HAP-1 (cell line): ENCODE results near the gene ASB1.
A peak's percentile ranks its signal among the peaks of the same experiment; 100 is the strongest.

Source experiments
- DNase-seq, 2 experiments: peaks; one replicate each; pipeline ENCODE4 v3.0.0-alpha.2; 2016 to 2020; ENCODE audit warnings: low spot score in 2 of 2
- H3K27me3 ChIP-seq: fragments of 250-450 bp; sonication (Bioruptor Pico); 2 replicates; pipeline ENCODE4 v1.5.1; 2020; ENCODE audit warnings: low read depth, mild to moderate bottlenecking, moderate library complexity
- H3K36me3 ChIP-seq: fragments of 250-450 bp; sonication (Bioruptor Pico); replicated peaks from 2 replicates; pipeline ENCODE4 v1.5.1; 2020; ENCODE audit warnings: mild to moderate bottlenecking
- H3K4me1 ChIP-seq: fragments of 250-450 bp; sonication (Bioruptor Pico); 2 replicates; pipeline ENCODE4 v1.5.1; 2020; ENCODE audit warnings: mild to moderate bottlenecking
- H3K4me3 ChIP-seq: fragments of 250-450 bp; sonication (Bioruptor Pico); 2 replicates; pipeline ENCODE4 v1.5.1; 2020; ENCODE audit warnings: mild to moderate bottlenecking, moderate library complexity
- H3K9me3 ChIP-seq: fragments of 250-450 bp; sonication (Bioruptor Pico); 2 replicates; pipeline ENCODE4 v1.5.1; 2020; ENCODE audit warnings: mild to moderate bottlenecking, moderate library complexity
- in situ Hi-C: fragments of 300-500 bp; cut with MboI; formaldehyde crosslinking; loops from 3 replicates; pipeline ENCODE4 v1.14.3; 2020; ENCODE audit warnings: low sequenced_read_pairs, inconsistent platforms, mixed read lengths

The ASB1 gene

DNA sequence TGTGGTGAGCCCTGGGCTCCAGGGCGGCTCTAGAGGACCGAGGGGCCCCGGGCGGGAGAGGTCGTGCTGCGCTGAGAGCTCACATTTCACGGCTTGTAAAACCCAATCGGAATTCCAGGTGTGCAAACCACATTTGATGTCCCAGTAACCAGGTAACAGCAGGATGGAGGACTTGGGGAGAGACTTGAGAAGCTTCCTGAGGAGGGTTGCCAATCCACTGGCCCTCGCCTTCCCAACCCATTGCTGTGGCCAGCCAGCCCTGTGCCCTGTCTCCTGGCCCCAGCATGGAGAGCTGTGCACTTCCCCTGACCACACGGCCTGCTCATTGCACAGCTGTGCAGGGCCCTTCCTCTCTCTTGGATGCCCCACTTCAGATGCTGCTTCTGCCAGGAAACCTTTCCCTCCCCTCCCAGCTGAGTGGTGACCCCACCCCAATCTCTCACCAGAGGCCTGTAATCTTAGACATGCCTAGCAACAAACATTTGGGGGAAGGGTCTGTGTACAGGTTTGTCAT, 39.6 kb downstream of the ASB1 start:
- no peaks in the 10 kb centered on the region for H3K4me1 ChIP-seq
- DNase-seq: no peak
- H3K36me3 ChIP-seq: no peaks in the 10 kb centered on the region
- H3K9me3 ChIP-seq: no peaks in the 10 kb centered on the region
- in situ Hi-C loops: no loop called here
- no peaks in the 10 kb centered on the region for H3K27me3 ChIP-seq
- no peak overlapping the region for H3K4me3 ChIP-seq

DNA sequence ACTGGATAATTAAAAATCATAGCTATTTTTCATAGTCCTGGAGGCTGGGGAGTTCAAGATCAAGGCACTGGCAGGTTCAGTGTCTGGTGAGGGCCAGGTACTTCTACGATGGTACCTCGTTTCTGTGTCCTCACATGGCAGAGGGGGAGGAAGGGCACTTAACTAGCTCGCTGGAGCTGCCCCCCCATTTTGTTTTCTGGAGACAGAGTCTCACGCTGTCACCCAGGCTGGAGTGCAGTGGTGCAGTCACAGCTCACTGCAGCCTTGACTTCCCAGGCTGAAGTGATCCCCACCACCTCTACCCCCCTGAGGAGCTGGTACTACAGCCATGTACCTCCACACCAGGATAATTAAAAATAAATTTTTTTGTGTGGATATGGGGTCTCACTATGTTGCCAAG, 40.3 kb downstream of the ASB1 start:
- H3K4me1 ChIP-seq: no peaks in the 10 kb centered on the region
- no peaks in the 10 kb centered on the region for H3K36me3 ChIP-seq
- no peak for DNase-seq
- no peaks in the 10 kb centered on the region for H3K9me3 ChIP-seq
- no peaks in the 10 kb centered on the region for H3K27me3 ChIP-seq
- H3K4me3 ChIP-seq: no peak overlapping the region
- in situ Hi-C loops: no loop called here

DNA sequence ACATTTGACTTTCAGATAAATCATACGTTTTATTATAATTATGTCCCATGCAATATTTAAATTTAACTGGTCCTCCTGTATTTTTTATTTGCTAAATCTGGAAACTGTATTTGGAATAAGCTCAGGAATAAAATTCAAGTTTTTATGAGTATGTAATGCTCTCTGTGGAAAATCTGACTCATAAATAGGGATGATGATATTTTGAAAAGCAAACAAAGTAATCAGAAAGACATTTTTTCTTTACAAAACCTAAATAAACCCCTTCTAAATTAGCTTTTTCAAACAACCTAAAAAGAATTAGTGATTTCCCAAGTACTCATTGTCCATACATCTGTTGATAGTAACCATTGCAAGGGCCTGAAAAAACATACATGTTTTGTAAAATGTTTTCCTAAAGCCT, 41.1 kb downstream of the ASB1 start:
- Histone ChIP-seq H3K9me3 (no peaks in the 10 kb centered on the region), H3K4me1 (no peaks in the 10 kb centered on the region), H3K27me3 (no peaks in the 10 kb centered on the region), H3K4me3 (no peak overlapping the region), H3K36me3 (no peaks in the 10 kb centered on the region)
- in situ Hi-C loops: no loop called here
- no peak for DNase-seq

DNA sequence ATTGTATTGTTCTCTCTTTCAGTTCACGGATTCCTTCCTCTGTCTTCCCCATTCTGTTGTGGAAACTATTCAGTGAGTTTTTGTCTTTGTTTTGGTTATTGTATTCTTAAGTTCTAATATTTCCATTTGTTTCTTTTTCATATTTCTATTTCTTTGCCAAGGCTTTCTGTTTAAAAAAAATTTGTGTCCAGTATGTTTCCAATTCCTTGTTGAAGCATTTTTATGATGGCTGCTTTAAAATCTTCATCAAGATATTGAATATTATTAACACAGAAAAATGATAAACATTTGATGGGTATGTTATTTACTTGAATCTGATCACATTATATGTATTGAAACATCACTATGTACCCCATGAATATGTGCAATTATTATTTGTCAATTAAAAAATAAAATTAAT, 42.4 kb downstream of the ASB1 start:
- Histone ChIP-seq H3K4me3 (no peak overlapping the region), H3K9me3 (no peaks in the 10 kb centered on the region), H3K36me3 (no peaks in the 10 kb centered on the region), H3K27me3 (no peaks in the 10 kb centered on the region), H3K4me1 (no peaks in the 10 kb centered on the region)
- no peak for DNase-seq
- in situ Hi-C loops: no loop called here

DNA sequence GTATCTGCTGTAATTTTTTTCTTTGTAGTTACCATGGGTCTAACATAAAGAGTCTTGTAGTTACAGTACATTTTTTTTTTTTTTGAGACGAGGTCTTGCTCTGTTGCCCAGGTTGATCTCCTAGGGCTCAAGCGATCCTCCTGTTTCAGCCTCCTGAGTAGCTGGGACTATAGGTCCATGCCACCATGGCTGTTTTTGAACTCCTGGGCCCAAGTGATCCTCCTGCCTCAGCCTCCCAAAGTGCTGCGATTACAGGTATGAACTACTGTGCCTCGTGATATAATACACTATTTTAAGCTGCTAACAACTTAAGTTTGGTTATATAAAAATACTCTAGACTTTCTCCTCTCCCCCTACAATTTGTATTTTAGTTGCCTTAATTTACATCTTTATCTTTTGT, 46.3 kb downstream of the ASB1 start:
- Histone ChIP-seq H3K4me3 (no peak overlapping the region), H3K36me3 (no peaks in the 10 kb centered on the region), H3K9me3 (no peaks in the 10 kb centered on the region), H3K4me1 (peaks cover 10% of the 10 kb centered on the region), H3K27me3 (no peaks in the 10 kb centered on the region)
- in situ Hi-C loops: no loop called here
- DNase-seq: no peak

DNA sequence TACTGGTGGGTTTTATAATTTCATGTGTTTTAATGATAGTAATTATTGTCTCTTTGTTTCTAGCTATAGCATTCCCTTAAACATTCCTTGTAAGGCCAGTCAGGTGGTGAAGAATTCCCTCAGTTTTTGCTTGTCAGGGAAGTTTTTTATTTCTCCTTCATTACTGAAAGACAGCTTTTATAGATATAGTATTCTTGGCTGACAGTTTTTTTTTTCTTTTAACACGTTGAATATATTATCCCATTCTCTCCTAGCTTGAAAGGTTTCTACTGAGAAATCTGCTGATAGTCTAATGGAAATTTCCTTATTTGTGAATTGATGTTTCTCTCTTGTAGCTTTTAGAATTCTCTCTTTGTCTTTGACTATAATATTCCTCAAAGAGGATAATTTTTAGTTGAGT, 46.8 kb downstream of the ASB1 start:
- H3K4me1 ChIP-seq: peaks cover 10% of the 10 kb centered on the region
- in situ Hi-C loops: no loop called here
- no peaks in the 10 kb centered on the region for H3K27me3 ChIP-seq
- no peak overlapping the region for H3K4me3 ChIP-seq
- no peaks in the 10 kb centered on the region for H3K9me3 ChIP-seq
- no peak for DNase-seq
- no peaks in the 10 kb centered on the region for H3K36me3 ChIP-seq

DNA sequence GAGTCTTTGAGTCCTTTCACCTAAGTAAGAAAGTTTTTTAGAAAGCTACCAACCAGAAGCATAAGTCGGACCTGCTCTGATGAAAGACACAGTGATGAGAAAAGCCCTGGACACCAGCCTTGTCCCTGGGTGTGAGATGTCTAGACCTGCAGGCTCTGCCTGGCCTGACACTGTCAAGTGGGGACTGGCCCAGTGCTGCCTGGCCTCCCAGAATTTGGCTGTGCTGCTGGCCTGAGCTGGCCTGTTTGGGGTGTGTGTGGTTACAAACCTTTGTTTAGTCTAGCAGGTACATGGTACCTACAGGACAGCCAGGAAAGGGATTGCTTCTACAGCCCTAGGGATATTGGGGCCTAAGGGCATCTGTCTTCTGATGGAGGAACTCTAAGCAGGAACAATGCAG, 48.3 kb downstream of the ASB1 start:
- no peak overlapping the region for H3K4me3 ChIP-seq
- H3K9me3 ChIP-seq: no peaks in the 10 kb centered on the region; the same call in 1 of the 2 replicates
- no peaks in the 10 kb centered on the region for H3K36me3 ChIP-seq
- peaks cover 10% of the 10 kb centered on the region for H3K4me1 ChIP-seq
- no peaks in the 10 kb centered on the region for H3K27me3 ChIP-seq
- DNase-seq: no peak
- in situ Hi-C loops: no loop called here

DNA sequence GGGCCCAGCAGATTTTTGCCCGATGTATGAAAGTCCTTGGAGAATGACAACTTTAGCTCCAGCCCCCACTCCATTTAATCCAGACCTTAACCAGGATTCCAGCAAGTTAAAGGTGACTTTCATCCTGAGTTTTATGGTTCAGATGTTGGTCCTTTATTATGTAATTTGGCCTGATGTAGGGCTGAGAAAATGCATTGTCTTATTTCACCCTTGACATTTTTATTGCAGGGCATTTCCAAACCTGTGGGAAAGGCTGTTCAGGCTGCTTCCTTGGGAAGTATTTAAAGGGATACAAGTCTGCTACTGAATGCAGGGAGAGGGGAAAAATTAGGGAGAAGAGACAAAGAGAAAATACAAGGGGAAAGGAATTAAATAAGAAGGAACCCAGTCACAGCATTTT, 48.8 kb downstream of the ASB1 start:
- H3K9me3 ChIP-seq: no peaks in the 10 kb centered on the region; the same call in 1 of the 2 replicates
- in situ Hi-C loops: no loop called here
- no peaks in the 10 kb centered on the region for H3K36me3 ChIP-seq
- H3K27me3 ChIP-seq: no peaks in the 10 kb centered on the region
- DNase-seq: peak; percentile 44 to 82
- no peak overlapping the region for H3K4me3 ChIP-seq
- H3K4me1 ChIP-seq: peaks cover 10% of the 10 kb centered on the region

DNA sequence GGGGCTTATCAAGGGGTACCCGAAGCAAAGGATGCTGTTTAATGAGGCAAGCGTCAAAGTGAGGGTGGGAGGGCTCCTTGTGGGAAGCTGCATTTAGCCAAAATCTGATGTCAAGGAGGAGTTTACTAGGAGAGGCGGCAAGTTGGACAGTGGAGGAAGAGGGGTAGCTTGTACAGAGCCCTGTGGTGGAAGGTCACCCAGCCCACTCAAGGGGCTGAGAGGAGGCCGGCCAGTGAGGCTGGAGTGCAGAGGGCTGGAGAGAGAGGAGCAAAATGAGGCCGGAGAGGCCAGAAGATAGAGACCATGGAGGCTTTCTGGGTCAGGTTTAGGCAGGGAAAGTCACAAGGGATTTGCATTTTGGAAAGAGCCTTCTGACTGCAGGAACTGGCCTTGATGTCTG, 49.5 kb downstream of the ASB1 start:
- Histone ChIP-seq H3K27me3 (no peaks in the 10 kb centered on the region), H3K4me1 (peaks cover 10% of the 10 kb centered on the region), H3K4me3 (no peak overlapping the region), H3K9me3 (no peaks in the 10 kb centered on the region; the same call in 1 of the 2 replicates), H3K36me3 (no peaks in the 10 kb centered on the region)
- no peak for DNase-seq
- in situ Hi-C loops: no loop called here

DNA sequence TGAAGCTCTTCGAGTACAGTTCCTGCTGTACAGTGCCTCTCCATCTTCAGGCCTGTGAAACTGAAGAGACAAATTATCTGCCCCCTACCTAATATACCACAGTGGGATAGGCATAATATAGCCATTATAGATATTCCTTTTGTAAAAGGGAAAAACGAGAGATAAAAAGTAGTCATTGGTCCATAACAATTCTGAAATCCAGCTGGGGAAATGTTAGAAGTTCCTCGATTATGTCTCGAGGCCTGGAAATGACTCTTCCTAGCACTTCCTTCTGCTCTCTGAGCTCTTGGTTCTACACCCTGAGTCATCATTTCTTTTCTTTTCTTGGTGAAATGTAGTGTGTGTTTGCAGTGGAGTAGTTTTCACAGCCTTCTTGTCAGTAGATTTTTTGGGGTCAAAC, 51.5 kb downstream of the ASB1 start:
- H3K9me3 ChIP-seq: no peaks in the 10 kb centered on the region; the same call in 1 of the 2 replicates
- no peak overlapping the region for H3K4me3 ChIP-seq
- in situ Hi-C loops: no loop called here
- DNase-seq: no peak
- peaks cover 10% of the 10 kb centered on the region for H3K4me1 ChIP-seq
- no peaks in the 10 kb centered on the region for H3K36me3 ChIP-seq
- H3K27me3 ChIP-seq: peaks cover 5% of the 10 kb centered on the region; the same call in 1 of the 2 replicates

DNA sequence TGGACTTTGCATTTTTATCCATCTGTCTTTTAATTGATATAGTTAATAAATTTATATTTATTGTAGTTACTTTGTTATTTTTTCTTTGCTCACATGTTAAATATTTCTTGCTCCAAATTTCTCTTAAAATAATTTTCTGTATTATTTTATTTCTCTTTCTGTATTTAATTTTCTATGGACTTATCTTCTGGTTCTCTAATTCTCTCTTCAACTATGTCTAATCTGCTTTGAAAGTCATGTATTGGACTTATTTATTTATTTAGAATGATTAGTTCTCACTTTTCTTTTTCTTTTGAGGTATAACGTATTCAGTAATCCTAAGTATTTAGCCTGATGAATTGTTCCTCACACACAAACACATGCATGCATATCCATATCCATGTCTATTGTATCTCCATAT, 53.1 kb downstream of the ASB1 start:
- no peak for DNase-seq
- Histone ChIP-seq H3K4me3 (no peak overlapping the region), H3K9me3 (no peaks in the 10 kb centered on the region; the same call in 1 of the 2 replicates), H3K4me1 (peaks cover 10% of the 10 kb centered on the region), H3K27me3 (peaks cover 5% of the 10 kb centered on the region; the same call in 1 of the 2 replicates), H3K36me3 (no peaks in the 10 kb centered on the region)
- in situ Hi-C loops: no loop called here

DNA sequence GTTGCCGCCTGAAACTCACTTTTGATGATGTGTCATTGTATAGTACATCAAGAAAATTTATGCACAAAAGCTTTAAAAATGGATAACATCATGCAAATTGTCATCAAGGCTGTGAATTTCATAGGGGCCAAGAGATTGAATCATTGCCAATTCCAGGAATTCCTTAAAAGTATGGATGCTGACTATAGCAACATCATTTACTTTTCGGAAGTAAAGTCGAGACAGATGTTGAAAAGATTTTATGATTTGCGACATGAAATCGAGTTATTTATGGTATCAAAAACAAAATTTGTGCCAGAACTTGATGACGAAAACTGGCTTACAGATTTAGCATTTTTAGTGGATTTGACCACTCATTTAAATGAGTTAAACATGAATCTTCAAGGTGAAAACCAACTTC, 56.3 kb downstream of the ASB1 start:
- in situ Hi-C loops: no loop called here
- Histone ChIP-seq H3K36me3 (no peaks in the 10 kb centered on the region), H3K4me1 (no peaks in the 10 kb centered on the region), H3K4me3 (no peak overlapping the region), H3K9me3 (no peaks in the 10 kb centered on the region; the same call in 1 of the 2 replicates), H3K27me3 (peaks cover 5% of the 10 kb centered on the region; the same call in 1 of the 2 replicates)
- DNase-seq: no peak

DNA sequence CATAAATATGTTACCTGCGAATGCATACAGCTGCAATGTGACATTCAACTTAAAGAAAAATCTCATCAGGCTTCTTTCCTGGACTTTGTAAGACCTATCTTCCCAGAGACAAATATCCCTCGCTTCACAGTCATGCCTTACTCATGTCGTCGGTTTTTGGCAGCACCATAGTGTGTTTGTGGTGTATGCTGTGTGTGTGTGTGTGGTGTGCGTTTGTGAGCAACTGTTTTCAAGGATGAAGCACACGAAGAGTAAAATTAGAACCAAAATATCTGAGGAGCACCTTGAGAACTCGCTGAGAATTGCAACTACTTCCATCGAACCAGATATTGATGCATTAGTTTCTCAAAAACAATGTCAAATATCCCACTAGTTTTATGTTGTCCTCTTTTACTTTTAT, 56.9 kb downstream of the ASB1 start:
- no peaks in the 10 kb centered on the region for H3K4me1 ChIP-seq
- DNase-seq: no peak
- H3K9me3 ChIP-seq: no peaks in the 10 kb centered on the region; the same call in 1 of the 2 replicates
- H3K36me3 ChIP-seq: no peaks in the 10 kb centered on the region
- in situ Hi-C loops: no loop called here
- H3K4me3 ChIP-seq: no peak overlapping the region
- peaks cover 5% of the 10 kb centered on the region; the same call in 1 of the 2 replicates for H3K27me3 ChIP-seq

DNA sequence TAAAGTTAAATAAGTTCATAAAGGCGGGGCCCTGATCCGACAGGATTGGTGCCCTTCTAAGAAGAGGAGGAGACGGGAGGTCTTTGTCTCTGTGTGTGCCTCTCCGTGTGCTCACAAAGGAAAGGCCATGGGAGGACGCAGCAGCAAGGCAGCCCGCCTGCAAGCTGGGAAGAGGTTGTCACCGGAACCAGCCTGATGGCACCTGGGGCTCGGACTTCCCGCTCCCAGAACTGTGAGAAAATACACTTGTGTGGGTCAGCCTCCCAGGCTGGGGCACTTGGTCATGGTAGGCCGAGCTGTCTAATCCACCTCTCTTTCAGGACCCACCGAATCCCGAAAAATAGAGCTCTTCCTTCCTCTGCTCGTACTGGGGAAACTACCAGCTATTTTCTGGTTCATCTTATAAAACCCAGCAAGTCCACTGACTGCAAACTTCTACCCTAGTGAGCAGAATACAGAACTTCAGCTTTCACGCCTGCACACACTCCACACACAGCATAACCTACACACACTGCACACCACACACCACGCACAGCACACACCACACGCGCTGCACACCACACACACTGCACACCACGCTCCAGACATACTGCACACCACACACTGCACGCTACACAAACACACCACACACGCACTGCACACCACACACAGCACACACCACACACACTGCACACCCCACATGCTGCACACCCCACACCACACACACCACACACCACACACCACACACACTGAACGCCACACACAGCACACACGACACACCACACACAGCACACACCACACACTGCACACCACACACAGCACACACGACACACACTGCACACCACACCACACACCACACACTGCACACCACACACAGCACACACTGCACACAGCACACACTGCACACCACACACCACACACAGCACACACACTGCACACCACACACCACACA, 58.1 kb downstream of the ASB1 start:
- no peak for DNase-seq
- H3K4me3 ChIP-seq: no peak overlapping the region
- H3K27me3 ChIP-seq: peaks cover 5% of the 10 kb centered on the region; the same call in 1 of the 2 replicates
- in situ Hi-C loops: no loop called here
- H3K4me1 ChIP-seq: no peaks in the 10 kb centered on the region
- H3K36me3 ChIP-seq: no peaks in the 10 kb centered on the region
- H3K9me3 ChIP-seq: no peaks in the 10 kb centered on the region
